ACHN (cell line): ENCODE results near the gene C1orf159.
"Not testable (repeated sequence)": the region's sequence is repeated elsewhere in the genome, so short reads cannot be mapped to it uniquely, and the experiment has no call there.

ENCODE experiments used
- DNase-seq: peaks from one replicate; pipeline ENCODE4 v3.0.0-alpha.2; 2015
- in situ Hi-C: cut with HindIII; loops from 2 replicates; pipeline ENCODE4 v1.10.0; 2017; ENCODE audit warnings: low sequenced_read_pairs, low pct_ligation_motif_present, low pct_unique_long_range_greater_than_20kb

Gene C1orf159

DNA sequence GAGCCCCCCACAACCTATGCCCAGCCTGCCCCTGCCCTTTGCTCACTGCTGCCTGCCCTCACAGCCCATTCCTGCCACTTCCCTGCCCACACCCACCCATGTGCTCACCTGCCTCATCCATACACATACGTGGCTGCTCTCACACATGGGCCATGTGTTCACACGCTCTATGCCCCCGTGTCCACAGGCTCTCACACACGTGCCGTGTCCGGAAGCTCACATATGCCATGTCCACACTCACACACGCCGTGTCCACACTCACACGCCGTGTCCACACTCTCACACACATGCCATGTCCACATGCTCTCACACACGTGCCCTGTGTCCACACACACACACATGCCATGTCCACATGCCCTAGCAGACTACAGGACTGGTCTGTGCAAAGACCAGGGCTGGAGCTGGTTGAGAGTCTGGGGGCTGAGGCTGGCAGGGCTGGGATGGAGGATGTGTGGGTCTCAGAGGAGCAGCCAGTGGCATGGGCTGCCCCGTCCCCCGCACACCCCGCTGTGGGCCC lies 41.2 kb downstream of the C1orf159 start:
- DNase-seq: no peak
- in situ Hi-C loops: no loop called here

DNA sequence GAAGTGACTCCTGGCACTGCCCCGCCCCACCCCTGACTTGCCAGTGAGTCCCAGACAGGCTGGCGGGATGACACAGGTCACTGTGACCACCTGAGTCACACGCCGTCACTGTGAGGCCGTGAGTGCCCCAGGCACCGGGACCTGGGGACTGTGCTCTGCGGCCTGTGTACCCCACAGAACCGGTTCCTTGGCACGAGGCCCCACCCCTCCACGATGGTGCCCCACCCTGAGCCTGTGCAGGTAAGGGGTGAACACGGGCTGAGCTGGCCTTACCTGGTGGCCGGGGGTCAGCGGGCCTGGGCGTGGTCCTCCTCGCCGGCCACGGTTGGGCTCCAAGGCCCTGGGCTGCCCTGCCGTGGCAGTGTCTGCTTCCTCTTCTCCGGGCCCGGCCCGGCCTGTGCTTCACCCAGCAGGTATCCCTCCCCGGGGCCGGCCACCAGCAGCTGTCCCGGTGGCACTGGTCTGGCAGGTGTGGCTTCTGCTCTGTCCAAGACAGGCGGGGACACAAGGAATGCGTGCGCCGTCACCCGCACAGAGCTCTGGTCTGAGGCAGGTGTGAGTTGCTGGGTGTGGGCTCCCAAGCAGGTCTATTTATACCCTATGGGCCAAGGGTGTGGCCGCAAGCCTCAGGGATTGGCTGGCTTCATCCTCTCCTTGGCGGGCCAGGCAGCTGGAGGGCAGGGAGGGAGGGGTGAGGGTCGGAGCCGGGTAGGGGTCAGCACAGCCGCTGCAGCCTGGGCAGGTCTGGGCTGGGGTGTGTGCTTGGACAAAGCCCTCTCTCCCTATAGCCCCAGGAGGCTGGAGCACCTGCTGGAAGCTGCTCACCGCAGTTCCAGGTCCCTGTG lies 41.9 kb downstream of the C1orf159 start, which contains the start of gene RNF223:
TSS of gene RNF223 (minus strand) at position 564 of the 845 bp plus-strand sequence. CDS start 1,740 bp downstream, outside the sequence.
- in situ Hi-C loops: no loop called here
- DNase-seq: no peak

DNA sequence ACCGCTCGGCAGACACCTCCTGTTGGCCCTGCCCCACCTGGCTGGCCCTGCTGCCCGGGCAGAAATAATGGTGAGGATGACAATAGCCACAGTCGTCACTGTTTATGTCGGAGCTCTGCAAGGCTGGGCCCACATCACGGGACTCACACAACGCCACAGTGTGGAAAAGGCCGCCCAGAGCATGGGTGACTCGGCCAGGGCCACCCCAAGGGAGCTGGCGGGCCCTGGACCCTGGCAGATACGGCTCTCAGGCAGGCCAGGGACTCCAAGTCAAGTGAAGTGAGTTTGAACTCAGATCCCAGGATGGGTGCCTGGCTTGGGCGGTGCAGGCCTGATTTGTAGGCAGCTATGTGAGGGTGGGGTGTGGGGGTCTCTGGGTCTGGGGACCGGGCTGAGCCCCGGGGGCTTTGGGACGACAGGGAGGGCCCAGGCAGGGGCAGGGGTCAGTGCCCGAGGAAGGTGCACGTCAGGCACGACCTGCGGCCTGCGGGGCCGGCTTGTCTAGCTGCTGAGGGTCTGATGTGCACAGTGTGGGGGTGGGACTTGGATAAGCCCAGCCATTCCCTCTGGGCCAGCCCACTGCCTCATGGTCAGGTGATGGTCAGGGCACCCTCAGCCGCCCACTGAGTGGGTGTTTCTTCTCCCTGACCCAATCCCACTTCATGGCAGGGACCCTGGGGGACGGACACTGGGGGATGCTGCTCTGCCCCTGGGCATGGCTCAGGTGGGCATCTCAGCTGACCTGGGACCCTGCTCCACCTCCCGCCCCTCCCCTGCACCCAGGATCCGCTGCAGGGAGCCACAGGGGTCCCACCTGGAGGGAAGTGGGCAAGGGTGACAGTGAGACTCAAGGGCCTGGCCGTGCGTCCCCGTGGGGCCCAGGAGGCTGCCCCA lies 42.8 kb downstream of the C1orf159 start:
- DNase-seq: no peak
- in situ Hi-C loops: no loop called here

DNA sequence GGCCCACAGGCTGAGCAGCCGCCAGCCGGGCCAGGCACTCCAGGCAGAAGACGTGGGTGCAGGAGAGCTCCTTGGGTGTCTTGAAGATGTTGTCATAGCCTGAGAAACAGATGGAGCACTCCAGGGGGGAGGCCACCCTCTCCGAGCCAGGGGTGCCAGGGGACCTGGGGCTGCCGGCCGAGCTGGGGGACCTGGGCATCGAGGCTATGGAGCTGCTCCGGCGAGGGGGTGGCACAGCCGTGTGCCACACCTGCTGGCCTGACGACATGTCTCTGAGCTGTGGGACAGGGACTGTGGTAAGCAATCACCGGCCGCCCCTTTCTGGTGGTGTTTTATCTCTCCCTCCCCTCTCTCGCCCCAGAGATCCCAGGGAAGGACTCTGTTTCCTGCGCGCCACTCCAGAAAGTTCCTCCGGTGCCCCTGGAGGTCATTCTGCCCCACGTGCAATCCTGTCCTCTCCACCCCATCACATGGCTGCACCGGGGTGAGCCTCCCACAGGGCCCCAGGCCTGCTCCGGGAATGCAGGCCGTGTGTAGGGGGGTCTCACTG lies 43.5 kb downstream of the C1orf159 start:
- in situ Hi-C loops: no loop called here
- no peak for DNase-seq

DNA sequence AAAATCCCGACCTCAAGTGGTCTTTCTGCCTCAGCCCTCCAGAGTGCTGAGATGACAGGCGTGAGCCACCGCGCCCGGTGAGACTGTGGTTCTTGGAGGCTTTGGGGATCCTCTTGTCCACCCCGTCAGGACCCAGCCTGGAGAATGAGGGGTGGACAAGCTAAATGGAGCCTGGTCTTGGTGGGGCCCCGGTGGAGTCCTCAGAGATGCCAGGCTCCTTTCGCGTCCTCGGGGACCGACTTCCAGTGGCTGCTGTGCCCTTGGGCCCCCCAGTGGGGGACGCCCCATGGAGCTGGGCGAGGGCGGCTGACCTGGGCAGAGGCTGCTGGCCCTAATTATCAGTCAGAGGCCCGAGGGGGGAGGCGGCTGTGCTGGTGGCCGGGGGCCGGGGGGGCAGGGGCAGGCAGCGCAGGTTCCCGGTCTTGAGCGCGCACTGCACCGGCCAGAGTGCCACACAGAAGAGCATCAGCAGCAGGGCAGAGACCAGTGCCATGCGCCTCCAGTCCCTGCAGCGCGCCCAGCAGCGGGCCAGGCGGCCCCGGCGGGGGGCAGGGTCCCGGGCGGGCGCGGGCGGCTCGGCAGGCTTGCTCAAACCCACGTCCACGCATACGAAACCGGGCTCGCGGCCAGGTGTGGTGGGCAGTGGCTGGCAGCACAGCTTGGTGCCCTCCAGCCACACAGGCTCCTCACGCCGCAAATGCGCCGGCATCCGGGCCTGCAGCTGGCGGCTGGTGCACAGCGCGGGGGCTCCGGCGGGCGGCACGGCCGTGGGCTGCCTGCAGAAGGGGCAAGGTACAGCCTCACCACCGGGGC lies 44.2 kb downstream of the C1orf159 start:
- in situ Hi-C loops: no loop called here
- DNase-seq: no peak

DNA sequence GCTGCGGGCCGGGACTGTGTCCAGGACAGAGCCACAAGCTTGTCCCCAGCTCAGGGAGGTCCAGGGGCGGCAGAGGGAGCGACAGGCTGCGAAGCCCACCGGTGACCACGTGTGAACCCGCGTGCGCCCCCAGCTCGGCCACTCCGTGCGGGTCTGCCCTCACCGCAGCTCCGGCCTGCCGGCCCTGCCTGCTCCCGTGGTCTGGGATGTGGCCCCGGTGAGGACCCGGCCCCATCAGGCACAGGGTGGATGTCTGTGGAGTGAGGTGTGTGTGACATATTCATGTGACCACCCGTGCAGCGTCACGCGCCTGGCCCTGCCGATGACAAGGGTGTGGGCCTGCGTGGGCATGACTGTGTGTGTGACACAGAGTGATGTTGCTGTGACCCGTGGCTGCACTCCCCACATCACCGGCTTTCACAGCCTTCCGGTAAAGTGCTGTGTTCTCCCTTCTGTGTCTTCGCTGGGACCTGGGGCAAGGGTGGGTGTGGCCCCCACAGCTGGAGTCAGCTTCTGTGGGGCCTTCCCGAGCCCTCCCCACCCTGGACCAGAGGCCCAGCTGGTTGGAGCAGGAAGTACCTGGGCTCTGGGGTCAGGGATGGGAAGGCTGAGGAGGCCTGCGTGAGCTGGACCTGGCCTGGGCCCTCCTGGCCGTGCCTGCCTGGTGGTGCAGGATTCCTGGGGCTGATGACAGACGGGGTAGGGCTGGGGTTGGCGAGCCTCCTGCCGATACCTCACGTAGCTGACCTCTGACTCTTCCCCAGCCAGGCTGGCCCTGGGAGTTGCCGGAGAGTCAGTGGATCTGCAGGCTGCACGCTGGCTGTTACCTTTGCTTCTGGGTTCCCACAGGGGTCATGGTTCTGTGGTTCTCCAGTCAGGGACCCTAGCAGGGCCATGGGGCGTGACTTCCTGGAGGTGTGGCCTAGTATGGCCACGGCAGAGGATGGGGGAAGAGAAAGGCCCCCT lies 45.9 kb downstream of the C1orf159 start:
- DNase-seq: no peak
- in situ Hi-C loops: no loop called here

DNA sequence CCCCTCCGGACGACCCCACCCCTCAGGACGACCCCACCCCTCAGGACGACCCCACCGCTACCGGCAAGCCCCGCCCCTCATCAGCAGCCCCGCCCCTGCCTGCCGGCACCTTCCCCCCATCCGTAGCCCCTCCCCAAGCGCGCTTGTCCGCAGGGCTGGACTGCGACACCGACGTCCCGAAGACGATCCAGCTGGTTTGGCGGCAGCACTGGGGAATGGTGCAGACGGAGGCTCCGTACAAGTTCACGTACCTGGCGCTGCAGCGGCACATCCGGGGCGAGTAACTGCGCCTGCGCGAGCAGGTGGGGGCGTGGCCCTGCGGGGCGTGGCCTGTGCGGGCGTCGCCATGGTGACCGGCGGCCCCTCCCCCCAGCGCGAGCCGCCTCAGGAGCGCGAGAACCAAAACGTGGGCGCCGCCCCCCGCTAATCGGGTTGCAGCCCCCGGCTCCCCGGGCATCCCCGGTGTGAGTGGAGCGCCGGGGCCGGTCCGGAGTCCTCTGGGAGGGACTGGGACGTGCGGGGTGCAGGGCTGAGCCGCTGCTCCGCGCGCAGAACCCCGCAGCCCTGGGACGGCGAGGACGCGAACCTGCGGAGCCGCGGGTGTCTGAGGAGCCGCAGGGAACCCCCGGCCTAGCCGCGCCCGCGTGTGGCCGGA lies 46.7 kb downstream of the C1orf159 start:
- in situ Hi-C loops: no loop called here

DNA sequence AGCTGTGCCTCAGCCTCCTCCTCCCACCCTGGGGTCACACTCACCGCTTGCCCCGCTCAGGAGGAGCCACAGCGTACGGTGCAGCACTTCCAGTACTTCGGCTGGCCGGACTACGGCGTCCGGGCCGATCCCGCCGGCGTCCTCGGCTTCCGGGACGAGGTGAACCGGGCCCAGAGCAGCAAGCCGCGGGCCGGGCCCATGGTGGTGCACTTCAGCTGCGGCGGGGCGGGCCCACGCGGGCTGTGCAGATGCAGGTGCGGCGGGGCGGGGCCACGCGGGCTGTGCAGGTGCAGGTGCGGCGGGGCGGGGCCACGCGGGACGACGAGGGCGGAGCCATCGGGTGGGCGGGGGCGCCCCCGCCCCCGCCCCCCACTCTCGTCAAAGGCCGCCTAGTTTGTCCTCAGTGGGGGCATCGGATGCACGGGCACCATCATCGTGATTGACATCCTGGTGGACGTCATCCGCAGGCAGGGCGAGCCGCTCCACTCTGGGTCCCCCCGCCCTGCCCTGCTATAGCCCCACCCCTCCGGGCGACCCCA lies 47.3 kb downstream of the C1orf159 start:
- in situ Hi-C loops: no loop called here
- peak; percentile 48 for DNase-seq

More for the DNA sequence above, 46.7 kb downstream of the C1orf159 start:
- DNase-seq: peak; percentile 70

DNA sequence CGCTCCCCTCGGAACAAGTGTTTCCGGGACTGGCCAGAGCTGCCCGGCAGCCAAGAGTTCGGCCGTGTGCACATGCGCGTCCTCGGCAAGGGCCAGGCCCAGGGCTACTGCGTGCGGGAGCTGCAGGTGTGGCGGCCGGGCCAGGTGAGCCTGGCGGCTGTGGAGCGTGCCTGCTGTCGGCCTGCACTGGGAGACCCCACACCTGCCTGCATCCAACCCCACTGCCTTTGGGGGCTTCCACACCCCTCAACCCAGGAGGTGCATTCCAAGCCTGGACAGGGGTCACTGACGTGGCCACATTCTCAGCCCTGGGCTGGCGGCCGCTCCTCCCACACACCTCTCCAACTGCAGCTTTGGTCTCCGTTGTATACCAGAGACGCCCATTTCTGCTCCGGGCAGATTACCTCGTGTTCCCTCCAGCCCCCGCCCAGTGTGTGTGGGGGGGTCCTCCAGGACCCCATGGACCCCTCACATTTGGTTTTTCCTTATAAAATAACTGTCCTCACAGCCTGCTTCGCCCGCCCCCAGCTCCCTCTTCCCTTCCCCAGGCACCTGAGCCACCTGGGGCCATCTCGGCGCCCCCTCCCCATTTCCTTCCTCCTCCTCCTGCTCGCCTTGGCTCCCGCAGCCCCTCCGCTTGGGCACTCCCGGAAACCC lies 47.9 kb downstream of the C1orf159 start:
- in situ Hi-C loops: no loop called here
- no peak for DNase-seq

DNA sequence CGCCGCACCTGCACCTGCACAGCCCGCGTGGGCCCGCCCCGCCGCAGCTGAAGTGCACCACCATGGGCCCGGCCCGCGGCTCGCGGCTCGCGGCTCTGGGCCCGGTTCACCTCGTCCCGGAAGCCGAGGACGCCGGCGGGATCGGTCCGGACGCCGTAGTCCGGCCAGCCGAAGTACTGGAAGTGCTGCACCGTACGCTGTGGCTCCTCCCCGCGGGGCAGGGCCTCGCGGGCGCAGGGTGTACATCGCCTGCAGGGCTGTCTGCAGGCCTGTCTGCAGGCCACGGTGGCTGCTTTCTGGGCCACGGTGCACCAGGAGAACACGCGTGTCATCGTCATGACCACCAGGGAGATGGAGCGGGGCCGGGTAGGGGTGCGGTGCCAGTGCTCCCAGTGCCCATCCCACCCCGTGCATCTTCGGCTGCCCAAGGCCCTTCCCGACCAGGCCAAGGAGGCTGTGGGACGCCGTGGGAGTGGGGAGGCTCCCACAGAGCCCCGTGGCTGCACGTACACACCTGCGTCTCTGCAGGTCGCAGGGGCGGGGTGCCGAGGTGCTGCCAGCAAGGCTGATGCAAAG lies 48.5 kb downstream of the C1orf159 start:
- no peak for DNase-seq
- in situ Hi-C loops: no loop called here

DNA sequence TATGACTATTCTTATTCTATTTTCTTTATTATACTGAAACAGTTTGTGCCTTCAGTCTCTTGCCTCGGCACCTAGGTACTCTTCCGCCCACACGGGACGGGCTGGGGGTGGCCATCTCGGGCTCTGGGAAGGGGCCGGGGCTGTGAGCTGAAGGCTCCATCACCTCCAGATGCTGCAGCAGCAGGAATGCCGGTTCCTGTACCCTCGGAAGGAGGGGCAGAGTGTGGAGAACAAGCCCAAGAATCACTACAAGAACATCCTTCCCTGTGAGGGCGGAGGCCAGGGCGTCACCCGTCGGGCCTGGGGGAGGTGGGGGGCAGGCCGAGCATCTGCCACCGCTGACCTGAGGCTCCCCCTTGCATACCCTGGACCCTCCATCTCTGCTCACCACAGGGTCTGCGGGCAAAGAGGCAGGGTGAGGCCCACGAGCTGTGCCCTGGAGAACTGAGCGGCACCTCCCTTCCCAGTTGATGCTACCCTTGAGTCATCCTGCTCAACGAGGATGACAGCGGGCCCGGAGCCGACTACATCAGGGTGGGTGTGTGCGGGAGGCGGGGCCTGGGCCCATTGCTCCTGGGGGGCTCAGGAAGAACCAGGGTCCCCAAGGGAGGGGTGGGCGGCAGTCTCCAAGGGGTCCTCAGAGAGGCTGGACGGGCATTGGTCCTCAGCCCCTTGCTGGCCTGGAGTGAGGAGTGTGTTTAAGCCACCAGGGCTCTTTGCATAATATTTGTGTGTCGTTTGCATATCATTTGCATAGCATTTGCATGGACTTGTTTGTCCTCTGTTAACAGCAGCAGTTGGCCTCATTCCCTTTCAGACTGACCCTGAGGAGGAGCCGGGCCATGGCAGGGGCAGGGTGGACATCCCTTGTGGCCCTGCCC lies 49.2 kb downstream of the C1orf159 start:
- in situ Hi-C loops: no loop called here
- peak; percentile 30 for DNase-seq

DNA sequence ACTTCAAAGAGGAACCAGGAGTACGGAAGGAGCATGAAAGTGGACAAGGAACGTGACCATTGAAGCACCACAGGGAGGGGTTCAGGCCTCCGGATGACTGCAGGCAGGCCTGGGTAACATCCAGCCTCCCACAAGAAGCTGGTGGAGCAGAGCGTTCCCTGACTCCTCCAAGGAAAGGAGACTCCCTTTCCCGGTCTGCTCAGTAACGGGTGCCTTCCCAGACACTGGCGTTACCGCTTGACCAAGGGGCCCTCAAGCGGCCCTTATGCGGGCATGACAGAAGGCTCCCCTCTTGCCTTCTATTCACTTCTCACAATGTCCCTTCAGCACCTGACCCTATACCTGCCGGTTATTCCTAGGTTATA lies 50.0 kb downstream of the C1orf159 start:
- in situ Hi-C loops, DNase-seq: not testable (repeated sequence)

DNA sequence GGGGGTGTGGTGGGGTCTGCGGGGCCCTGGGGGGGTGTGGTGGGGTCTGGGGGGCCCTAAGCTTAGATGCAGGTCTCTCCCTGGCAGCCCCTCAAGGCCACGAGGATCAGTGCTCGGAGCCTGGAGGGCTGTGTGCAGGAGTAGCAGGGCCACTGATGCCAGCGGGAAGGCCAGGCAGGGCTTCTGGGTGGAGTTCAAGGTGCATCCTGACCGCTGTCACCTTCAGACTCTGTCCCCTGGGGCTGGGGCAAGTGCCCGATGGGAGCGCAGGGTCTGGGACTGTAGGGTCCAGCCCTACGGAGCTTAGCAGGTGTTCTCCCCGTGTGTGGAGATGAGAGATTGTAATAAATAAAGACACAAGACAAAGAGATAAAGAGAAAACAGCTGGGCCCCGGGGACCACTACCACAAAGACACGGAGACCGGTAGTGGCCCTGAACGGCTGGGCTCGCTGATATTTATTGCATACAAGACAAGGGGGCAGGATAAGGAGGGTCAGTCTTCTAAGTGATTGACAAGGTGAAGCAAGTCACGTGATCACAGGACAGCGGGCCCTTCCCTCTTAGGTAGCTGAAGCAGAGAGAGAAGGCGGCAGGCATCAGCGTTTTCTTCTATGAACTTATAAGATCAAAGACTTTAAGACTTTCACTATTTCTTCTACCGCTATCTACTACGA lies 50.5 kb downstream of the C1orf159 start:
- in situ Hi-C loops: no loop called here

More for the DNA sequence above, 50.5 kb downstream of the C1orf159 start:
- DNase-seq: no peak
